ENCODE results near the gene WBP2NL. TPM values are rescaled to one million over a fixed set of nuclear protein-coding genes. Genes with fewer than 3 reads are reported as not detected.

Gene WBP2NL
- total and polyA plus RNA-seq, 2 of the 8 experiments (the other 6 are each of a cell fraction or from before 2014, with no cell fraction given), result not detected

DNA sequence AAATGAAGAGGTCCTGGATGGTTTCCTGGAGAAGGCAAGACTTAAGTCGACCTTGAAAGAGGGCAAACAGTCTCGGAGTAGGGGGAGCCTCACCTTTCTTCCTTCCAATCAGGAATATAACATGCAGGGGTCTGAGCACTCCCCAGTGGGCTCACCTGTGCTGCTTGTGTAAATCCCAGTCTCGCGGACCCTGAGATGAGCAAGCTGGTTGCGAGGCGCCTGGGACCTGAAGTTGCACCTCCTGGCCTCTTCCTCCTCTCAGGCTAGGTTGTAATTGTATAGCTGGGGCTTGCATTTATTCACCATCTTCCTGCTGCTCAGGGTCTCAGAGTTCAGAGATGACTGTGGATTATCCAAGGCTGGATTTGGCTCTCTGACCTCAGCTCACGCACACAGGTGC is 7.5 kb upstream of the WBP2NL start:
- H3K27me3 ChIP-seq (replicated peaks in 1 of 4; ENCODE audit: control insufficient read depth in 3 of 4, extremely low read depth in 1 of 4, insufficient read depth in 3 of 4, low read length in 3 of 4), result no peaks in the 10 kb centered on the region
- no peak overlapping the region for H4K91ac ChIP-seq (replicated peaks; ENCODE audit: insufficient read length, low read length)
- no peak overlapping the region for H3K4ac ChIP-seq (replicated peaks; ENCODE audit: insufficient read length, low read depth, low read length)
- H2AK5ac ChIP-seq (ENCODE audit: low read depth, low read length), result no peak overlapping the region
- H3K9me3 ChIP-seq (ENCODE audit: insufficient read depth in 2 of 2, low read depth in 1 of 2, low read length in 1 of 2), result no peaks in the 10 kb centered on the region
- H3K14ac ChIP-seq (ENCODE audit: insufficient read length), result no peak overlapping the region
- ChIA-PET POLR2A (ENCODE audit: partially characterized antibody) (interaction anchor here (0.9 kb wide), 1 partner anchor 14 kb away, joined by 5 read pairs; no protein-coding TSS in a partner anchor), CTCF (ENCODE audit: partially characterized antibody) (interaction anchor here (0.6 kb wide), 1 partner anchor 342 kb away, joined by 3 read pairs; no protein-coding TSS in a partner anchor)
- no peak overlapping the region for H3K4me3 ChIP-seq (ENCODE audit: extremely low read depth in 1 of 4, insufficient read depth in 2 of 4, low read depth in 3 of 4, low read length in 4 of 4)
- no peaks in the 10 kb centered on the region for H3K4me1 ChIP-seq (replicated peaks in 1 of 4; ENCODE audit: control insufficient read depth in 3 of 4, insufficient read depth in 4 of 4, low read length in 3 of 4)
- no peak overlapping the region for H2BK5ac ChIP-seq (ENCODE audit: low read depth, low read length)
- FAIRE-seq (no peak), DNase-seq (ENCODE audit: low read depth in 1 of 2, low spot score in 2 of 2) (no peak)
- no peak overlapping the region for H3K9ac ChIP-seq (replicated peaks in 1 of 4; ENCODE audit: extremely low read depth in 1 of 4, low read depth in 3 of 4, low read length in 3 of 4)
- no peaks in the 10 kb centered on the region for H3K79me1 ChIP-seq (ENCODE audit: low read depth, low read length)
- WGBS, 2 experiments (ENCODE audit: extremely low coverage in 1 of 2, insufficient coverage in 1 of 2, insufficient read length in 1 of 2, insufficient replicate concordance in 2 of 2, low coverage in 1 of 2, low lambda C conversion rate in 2 of 2, missing lambda C conversion rate in 1 of 2), result 99% methylated on average over 6 of the region's 7 CpGs; no CpG with 5 or more reads in 1 of the 2 experiments
- H3K23me2 ChIP-seq (ENCODE audit: low read depth, low read length), result no peaks in the 10 kb centered on the region
- peaks cover 0 to 3% of the 10 kb centered on the region in 2 experiments for H4K20me1 ChIP-seq (replicated peaks in 1 of 2; ENCODE audit: control insufficient read depth in 1 of 2, insufficient read depth in 2 of 2, low read length in 2 of 2)
- TF ChIP-seq YY1 (IDR thresholded peaks at IDR 0.05; ENCODE audit: low read depth, low read length), result no peak
- no peak for TF ChIP-seq TAF7 (optimal IDR thresholded peaks at IDR 0.05; ENCODE audit: borderline replicate concordance, low read depth, low read length)
- H4K8ac ChIP-seq (ENCODE audit: extremely low read depth, insufficient read depth, low read length), result no peak overlapping the region
- no peak overlapping the region for H3K23ac ChIP-seq (ENCODE audit: insufficient read length)
- H3K18ac ChIP-seq (ENCODE audit: extremely low read depth, low read length), result no peak overlapping the region
- H2BK120ac ChIP-seq (replicated peaks; ENCODE audit: low read depth, low read length), result no peak overlapping the region
- no peak overlapping the region for H3K27ac ChIP-seq (ENCODE audit: low read depth, low read length)
- no peak overlapping the region for H2BK20ac ChIP-seq (ENCODE audit: low read length)
- no peak overlapping the region for H2BK12ac ChIP-seq (ENCODE audit: low read depth, low read length)
- H2BK15ac ChIP-seq (ENCODE audit: low read length), result no peak overlapping the region
- H4K5ac ChIP-seq (ENCODE audit: insufficient read length, low read depth, low read length), result no peak overlapping the region
- H2AFZ ChIP-seq (ENCODE audit: low read length), result no peak overlapping the region
- H3K56ac ChIP-seq (replicated peaks; ENCODE audit: insufficient read length, low read depth, low read length), result no peak overlapping the region
- peaks cover 14 to 56% (median 35%) of the 10 kb centered on the region in 4 experiments; a peak in 7 of 8 replicates for H3K36me3 ChIP-seq (ENCODE audit: control insufficient read depth in 2 of 4, insufficient read depth in 4 of 4, low read length in 3 of 4)
- no peak overlapping the region for H3K4me2 ChIP-seq (ENCODE audit: insufficient read depth in 1 of 2, low read depth in 2 of 2, low read length in 2 of 2)
- H3K79me2 ChIP-seq (ENCODE audit: control insufficient read depth in 1 of 2, insufficient read depth in 2 of 2, low read length in 2 of 2), result no peaks in the 10 kb centered on the region

All from H1 (cell line).